Glutamatergic neuron (in vitro differentiated cells): ENCODE data around the gene ZNF454. TPM values are rescaled to one million over a fixed set of nuclear protein-coding genes. Genes with fewer than 3 reads are reported as not detected.

ENCODE experiments used
- DNase-seq: peaks from one replicate; pipeline ENCODE4 v3.0.0; 2022
- H3K27ac Mint-ChIP-seq: one replicate; pipeline ENCODE4 v1.8.0; 2020; ENCODE audit warnings: mild to moderate bottlenecking, mixed read lengths, inconsistent platforms; ENCODE audit not compliant: unreplicated experiment
- H3K27me3 Mint-ChIP-seq: one replicate; pipeline ENCODE4 v1.8.0; 2020; ENCODE audit warnings: mild to moderate bottlenecking, moderate library complexity, mixed read lengths, inconsistent platforms; ENCODE audit not compliant: unreplicated experiment
- H3K36me3 Mint-ChIP-seq: one replicate; pipeline ENCODE4 v1.8.0; 2020; ENCODE audit warnings: mild to moderate bottlenecking, mixed read lengths, inconsistent platforms; ENCODE audit not compliant: unreplicated experiment
- H3K4me1 Mint-ChIP-seq: one replicate; pipeline ENCODE4 v1.8.0; 2020; ENCODE audit warnings: mild to moderate bottlenecking, low read depth, mixed read lengths, inconsistent platforms; ENCODE audit not compliant: unreplicated experiment
- H3K4me3 Mint-ChIP-seq: one replicate; pipeline ENCODE4 v1.8.0; 2020; ENCODE audit warnings: mild to moderate bottlenecking, mixed read lengths, inconsistent platforms; ENCODE audit not compliant: unreplicated experiment
- H3K9me3 Mint-ChIP-seq: one replicate; pipeline ENCODE4 v1.8.0; 2020; ENCODE audit warnings: mild to moderate bottlenecking, moderate library complexity, mixed read lengths, inconsistent platforms; ENCODE audit not compliant: unreplicated experiment
- total RNA-seq: library from RNA; stranded (reverse); fragmentation: NEBNext Ultra II Directional; extraction: Animal tissue kit (Norgen Biotek cat#: 25700); gene quantifications from one replicate; pipeline ENCODE4 v1.2.1, GENCODE V29; 2021; ENCODE audit not compliant: unreplicated experiment
- TF ChIP-seq, protein P1 (sequence below): fragments of 200-600 bp; sonication (generic); IDR thresholded peaks from one replicate; pipeline ENCODE4 v1.5.0; 2021; ENCODE audit not compliant: partially characterized antibody, unreplicated experiment

The ZNF454 gene
- total RNA-seq, 1 donor from 2014 or later = 9.3 TPM

DNA sequence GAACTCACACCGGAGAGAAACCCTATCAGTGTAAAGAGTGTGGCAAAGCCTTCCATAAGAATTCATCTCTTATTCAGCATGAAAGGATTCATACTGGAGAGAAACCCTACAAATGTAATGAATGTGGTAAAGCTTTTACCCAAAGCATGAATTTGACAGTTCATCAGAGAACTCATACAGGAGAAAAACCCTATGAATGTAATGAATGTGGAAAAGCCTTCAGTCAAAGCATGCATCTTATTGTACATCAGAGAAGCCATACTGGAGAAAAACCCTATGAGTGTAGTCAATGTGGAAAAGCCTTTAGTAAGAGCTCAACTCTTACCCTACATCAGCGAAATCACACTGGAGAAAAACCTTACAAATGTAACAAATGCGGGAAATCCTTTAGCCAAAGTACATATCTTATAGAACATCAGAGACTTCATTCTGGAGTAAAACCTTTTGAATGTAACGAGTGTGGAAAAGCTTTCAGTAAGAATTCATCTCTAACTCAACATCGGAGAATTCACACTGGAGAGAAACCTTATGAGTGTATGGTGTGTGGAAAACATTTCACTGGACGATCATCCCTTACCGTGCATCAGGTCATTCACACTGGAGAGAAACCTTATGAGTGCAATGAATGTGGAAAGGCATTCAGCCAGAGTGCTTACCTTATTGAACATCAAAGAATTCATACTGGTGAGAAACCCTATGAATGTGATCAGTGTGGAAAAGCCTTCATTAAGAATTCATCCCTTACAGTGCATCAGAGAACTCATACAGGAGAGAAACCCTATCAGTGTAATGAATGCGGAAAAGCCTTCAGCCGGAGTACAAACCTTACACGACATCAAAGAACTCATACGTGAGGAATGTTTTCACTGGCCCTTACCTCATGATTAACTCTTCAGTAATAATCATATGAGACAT, 8.9 kb upstream of the ZNF454 start:
- no peak overlapping the region for H3K4me3 Mint-ChIP-seq
- H3K27ac Mint-ChIP-seq = no peak overlapping the region

GRCh38 chr5:178941361-178941760, 363 bp downstream of the ZNF454 start:
- Mint-ChIP-seq H3K27me3 (peaks cover 7% of the 10 kb centered on the region), H3K9me3 (peaks cover 32% of the 10 kb centered on the region), H3K4me1 (no peaks in the 10 kb centered on the region), H3K27ac (peak overlapping the region; percentile 96), H3K4me3 (peak overlapping the region; percentile 98), H3K36me3 (peaks cover 75% of the 10 kb centered on the region)
- TF ChIP-seq, protein P1, sequence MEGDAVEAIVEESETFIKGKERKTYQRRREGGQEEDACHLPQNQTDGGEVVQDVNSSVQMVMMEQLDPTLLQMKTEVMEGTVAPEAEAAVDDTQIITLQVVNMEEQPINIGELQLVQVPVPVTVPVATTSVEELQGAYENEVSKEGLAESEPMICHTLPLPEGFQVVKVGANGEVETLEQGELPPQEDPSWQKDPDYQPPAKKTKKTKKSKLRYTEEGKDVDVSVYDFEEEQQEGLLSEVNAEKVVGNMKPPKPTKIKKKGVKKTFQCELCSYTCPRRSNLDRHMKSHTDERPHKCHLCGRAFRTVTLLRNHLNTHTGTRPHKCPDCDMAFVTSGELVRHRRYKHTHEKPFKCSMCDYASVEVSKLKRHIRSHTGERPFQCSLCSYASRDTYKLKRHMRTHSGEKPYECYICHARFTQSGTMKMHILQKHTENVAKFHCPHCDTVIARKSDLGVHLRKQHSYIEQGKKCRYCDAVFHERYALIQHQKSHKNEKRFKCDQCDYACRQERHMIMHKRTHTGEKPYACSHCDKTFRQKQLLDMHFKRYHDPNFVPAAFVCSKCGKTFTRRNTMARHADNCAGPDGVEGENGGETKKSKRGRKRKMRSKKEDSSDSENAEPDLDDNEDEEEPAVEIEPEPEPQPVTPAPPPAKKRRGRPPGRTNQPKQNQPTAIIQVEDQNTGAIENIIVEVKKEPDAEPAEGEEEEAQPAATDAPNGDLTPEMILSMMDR = no peak
- DNase-seq = peak; percentile 44

More for the DNA sequence above, 8.9 kb upstream of the ZNF454 start:
- Mint-ChIP-seq H3K36me3 (peaks cover 70% of the 10 kb centered on the region), H3K9me3 (peaks cover 38% of the 10 kb centered on the region), H3K4me1 (no peaks in the 10 kb centered on the region), H3K27me3 (peaks cover 2% of the 10 kb centered on the region)
- DNase-seq = no peak
- TF ChIP-seq, protein P1 = no peak

DNA sequence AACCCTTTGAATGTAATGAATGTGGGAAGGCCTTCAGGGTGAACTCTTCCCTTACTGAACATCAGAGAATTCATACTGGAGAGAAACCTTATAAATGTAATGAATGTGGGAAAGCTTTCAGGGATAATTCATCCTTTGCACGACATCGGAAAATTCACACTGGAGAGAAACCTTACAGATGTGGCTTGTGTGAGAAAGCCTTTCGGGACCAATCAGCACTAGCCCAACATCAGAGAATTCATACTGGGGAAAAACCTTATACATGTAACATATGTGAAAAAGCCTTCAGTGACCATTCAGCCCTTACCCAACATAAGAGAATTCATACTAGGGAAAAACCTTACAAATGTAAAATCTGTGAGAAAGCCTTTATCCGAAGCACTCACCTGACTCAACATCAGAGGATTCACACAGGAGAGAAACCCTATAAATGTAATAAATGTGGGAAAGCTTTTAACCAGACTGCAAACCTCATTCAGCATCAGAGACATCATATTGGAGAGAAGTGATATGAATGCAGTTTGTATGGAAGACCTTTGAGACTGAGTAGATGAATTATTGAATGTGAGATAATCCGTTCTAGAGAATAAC, 24.6 kb downstream of the ZNF454 start:
- H3K27me3 Mint-ChIP-seq = peaks cover 9% of the 10 kb centered on the region
- H3K4me1 Mint-ChIP-seq = no peaks in the 10 kb centered on the region
- peaks cover 67% of the 10 kb centered on the region for H3K36me3 Mint-ChIP-seq
- peaks cover 55% of the 10 kb centered on the region for H3K9me3 Mint-ChIP-seq
- no peak for DNase-seq
- H3K27ac Mint-ChIP-seq = no peak overlapping the region
- TF ChIP-seq, protein P1 = no peak
- no peak overlapping the region for H3K4me3 Mint-ChIP-seq

- Mint-ChIP-seq H3K27me3 (peaks cover 3% of the 10 kb centered on the region), H3K36me3 (peaks cover 59% of the 10 kb centered on the region), H3K4me3 (no peak overlapping the region), H3K9me3 (peaks cover 33% of the 10 kb centered on the region), H3K4me1 (no peaks in the 10 kb centered on the region), H3K27ac (no peak overlapping the region)
- TF ChIP-seq, protein P1 = no peak
- DNase-seq = no peak
These were observed 40.4 kb downstream of the ZNF454 start for GRCh38 chr5:178981381-178981780.

GRCh38 chr5:178982941-178983340, 41.9 kb downstream of the ZNF454 start:
- Mint-ChIP-seq H3K9me3 (peaks cover 30% of the 10 kb centered on the region), H3K27ac (no peak overlapping the region), H3K36me3 (peaks cover 54% of the 10 kb centered on the region), H3K4me1 (no peaks in the 10 kb centered on the region), H3K27me3 (peaks cover 3% of the 10 kb centered on the region), H3K4me3 (no peak overlapping the region)
- no peak for DNase-seq
- TF ChIP-seq, protein P1 = no peak
